ENCODE measurements around the gene ALK. TPM values are rescaled to one million over a fixed set of nuclear protein-coding genes. Genes with fewer than 3 reads are reported as not detected.

The ALK gene
- total and polyA plus RNA-seq, 10 of the 15 experiments (the other 5 are each of a cell fraction or from before 2014, with no cell fraction given): 0.11 TPM; not detected in 9

GRCh38 chr2:29782087-29782486, 139.3 kb downstream of the ALK start:
- ATAC-seq: no peak
- Histone ChIP-seq H3K4me3 (no peak overlapping the region), H4K20me1 (ENCODE audit: control insufficient read depth, insufficient read depth) (no peaks in the 10 kb centered on the region), H3K27ac (ENCODE audit: control insufficient read depth, insufficient read depth) (no peak overlapping the region), H3K27me3 (replicated peaks in 1 of 2; ENCODE audit: control insufficient read depth in 2 of 2, insufficient read depth in 2 of 2, low read length in 1 of 2) (no peaks in the 10 kb centered on the region), H3K36me3 (ENCODE audit: control insufficient read depth in 2 of 2, insufficient read depth in 2 of 2, low read length in 1 of 2) (no peaks in the 10 kb centered on the region), H3K9ac (ENCODE audit: control insufficient read depth, insufficient read depth, low read length) (no peak overlapping the region), H3K4me2 (ENCODE audit: control insufficient read depth, insufficient read depth) (no peak overlapping the region), H3K9me3 (replicated peaks; ENCODE audit: control insufficient read depth, insufficient read depth, low read length) (no peaks in the 10 kb centered on the region), H2AFZ (ENCODE audit: control insufficient read depth, low read depth, low read length) (no peak overlapping the region), H3K4me1 (ENCODE audit: control insufficient read depth, insufficient read depth, low read length) (no peaks in the 10 kb centered on the region), H3K79me2 (ENCODE audit: control insufficient read depth, insufficient read depth, low read length) (no peaks in the 10 kb centered on the region)
- 0% methylated on average over 1 of the region's 1 CpG for WGBS (ENCODE audit: insufficient coverage, insufficient replicate concordance, low lambda C conversion rate, missing lambda C conversion rate)
- ChIA-PET SMC1A (ENCODE audit: uncharacterized antibody, unreplicated experiment) (no interaction called here), CTCF (interaction anchor here (1.0 kb wide), 1 partner anchor 12 kb away, joined by 3 read pairs; no protein-coding TSS in a partner anchor), POLR2A (no interaction called here), RAD21 (ENCODE audit: unreplicated experiment) (no interaction called here)
- DNase-seq (ENCODE audit: low read depth, low spot score): no peak
- BruUV-seq (replicated peaks): no TSS peak
- no peak for FAIRE-seq
- in situ Hi-C loops (cut with MboI): no loop called here
- intact Hi-C loops (cut with micrococcal nuclease; ENCODE audit: unreplicated experiment): no loop called here
- TF ChIP-seq PKNOX1 (IDR thresholded peaks at IDR 0.05) (no peak), NRF1 (conservative IDR thresholded peaks at IDR 0.05; ENCODE audit: low read depth, low read length) (no peak), PML (IDR thresholded peaks at IDR 0.05; ENCODE audit: low read length) (no peak), NBN (IDR thresholded peaks at IDR 0.05) (no peak), CBFB (IDR thresholded peaks at IDR 0.05; ENCODE audit: low read depth) (no peak), CHD4 (IDR thresholded peaks at IDR 0.05) (no peak), TCF12 (IDR thresholded peaks at IDR 0.05; ENCODE audit: low read depth, low read length) (no peak), EZH2 (IDR thresholded peaks at IDR 0.05; ENCODE audit: borderline replicate concordance, control insufficient read depth, low read depth, low read length) (no peak), BCL11A (IDR thresholded peaks at IDR 0.05; ENCODE audit: low read depth, low read length) (no peak), RELA (IDR thresholded peaks at IDR 0.05; ENCODE audit: borderline replicate concordance, partially characterized antibody) (no peak), ZNF24 (IDR thresholded peaks at IDR 0.05) (no peak), SP1 (IDR thresholded peaks at IDR 0.05; ENCODE audit: low read depth, low read length) (no peak), HCFC1 (IDR thresholded peaks at IDR 0.05; ENCODE audit: low read length) (no peak), ZBED1 (IDR thresholded peaks at IDR 0.05; ENCODE audit: borderline replicate concordance) (no peak)
- TF ChIP-seq, protein P1, sequence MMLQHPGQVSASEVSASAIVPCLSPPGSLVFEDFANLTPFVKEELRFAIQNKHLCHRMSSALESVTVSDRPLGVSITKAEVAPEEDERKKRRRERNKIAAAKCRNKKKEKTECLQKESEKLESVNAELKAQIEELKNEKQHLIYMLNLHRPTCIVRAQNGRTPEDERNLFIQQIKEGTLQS (IDR thresholded peaks at IDR 0.05; ENCODE audit: borderline replicate concordance, extremely low read depth, low read depth, low read length): no peak
- TF ChIP-seq, protein P2, sequence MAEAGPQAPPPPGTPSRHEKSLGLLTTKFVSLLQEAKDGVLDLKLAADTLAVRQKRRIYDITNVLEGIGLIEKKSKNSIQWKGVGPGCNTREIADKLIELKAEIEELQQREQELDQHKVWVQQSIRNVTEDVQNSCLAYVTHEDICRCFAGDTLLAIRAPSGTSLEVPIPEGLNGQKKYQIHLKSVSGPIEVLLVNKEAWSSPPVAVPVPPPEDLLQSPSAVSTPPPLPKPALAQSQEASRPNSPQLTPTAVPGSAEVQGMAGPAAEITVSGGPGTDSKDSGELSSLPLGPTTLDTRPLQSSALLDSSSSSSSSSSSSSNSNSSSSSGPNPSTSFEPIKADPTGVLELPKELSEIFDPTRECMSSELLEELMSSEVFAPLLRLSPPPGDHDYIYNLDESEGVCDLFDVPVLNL (IDR thresholded peaks at IDR 0.05; ENCODE audit: low read depth, low read length): no peak
- TF ChIP-seq, protein P3, sequence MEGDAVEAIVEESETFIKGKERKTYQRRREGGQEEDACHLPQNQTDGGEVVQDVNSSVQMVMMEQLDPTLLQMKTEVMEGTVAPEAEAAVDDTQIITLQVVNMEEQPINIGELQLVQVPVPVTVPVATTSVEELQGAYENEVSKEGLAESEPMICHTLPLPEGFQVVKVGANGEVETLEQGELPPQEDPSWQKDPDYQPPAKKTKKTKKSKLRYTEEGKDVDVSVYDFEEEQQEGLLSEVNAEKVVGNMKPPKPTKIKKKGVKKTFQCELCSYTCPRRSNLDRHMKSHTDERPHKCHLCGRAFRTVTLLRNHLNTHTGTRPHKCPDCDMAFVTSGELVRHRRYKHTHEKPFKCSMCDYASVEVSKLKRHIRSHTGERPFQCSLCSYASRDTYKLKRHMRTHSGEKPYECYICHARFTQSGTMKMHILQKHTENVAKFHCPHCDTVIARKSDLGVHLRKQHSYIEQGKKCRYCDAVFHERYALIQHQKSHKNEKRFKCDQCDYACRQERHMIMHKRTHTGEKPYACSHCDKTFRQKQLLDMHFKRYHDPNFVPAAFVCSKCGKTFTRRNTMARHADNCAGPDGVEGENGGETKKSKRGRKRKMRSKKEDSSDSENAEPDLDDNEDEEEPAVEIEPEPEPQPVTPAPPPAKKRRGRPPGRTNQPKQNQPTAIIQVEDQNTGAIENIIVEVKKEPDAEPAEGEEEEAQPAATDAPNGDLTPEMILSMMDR (IDR thresholded peaks at IDR 0.05 in 2 of 3, conservative IDR thresholded peaks at IDR 0.05 in 1 of 3; ENCODE audit: control insufficient read depth in 2 of 3, extremely low read depth in 1 of 3, insufficient read depth in 1 of 3, low read depth in 3 of 3, low read length in 3 of 3): no peak
- TF ChIP-seq, protein P4, sequence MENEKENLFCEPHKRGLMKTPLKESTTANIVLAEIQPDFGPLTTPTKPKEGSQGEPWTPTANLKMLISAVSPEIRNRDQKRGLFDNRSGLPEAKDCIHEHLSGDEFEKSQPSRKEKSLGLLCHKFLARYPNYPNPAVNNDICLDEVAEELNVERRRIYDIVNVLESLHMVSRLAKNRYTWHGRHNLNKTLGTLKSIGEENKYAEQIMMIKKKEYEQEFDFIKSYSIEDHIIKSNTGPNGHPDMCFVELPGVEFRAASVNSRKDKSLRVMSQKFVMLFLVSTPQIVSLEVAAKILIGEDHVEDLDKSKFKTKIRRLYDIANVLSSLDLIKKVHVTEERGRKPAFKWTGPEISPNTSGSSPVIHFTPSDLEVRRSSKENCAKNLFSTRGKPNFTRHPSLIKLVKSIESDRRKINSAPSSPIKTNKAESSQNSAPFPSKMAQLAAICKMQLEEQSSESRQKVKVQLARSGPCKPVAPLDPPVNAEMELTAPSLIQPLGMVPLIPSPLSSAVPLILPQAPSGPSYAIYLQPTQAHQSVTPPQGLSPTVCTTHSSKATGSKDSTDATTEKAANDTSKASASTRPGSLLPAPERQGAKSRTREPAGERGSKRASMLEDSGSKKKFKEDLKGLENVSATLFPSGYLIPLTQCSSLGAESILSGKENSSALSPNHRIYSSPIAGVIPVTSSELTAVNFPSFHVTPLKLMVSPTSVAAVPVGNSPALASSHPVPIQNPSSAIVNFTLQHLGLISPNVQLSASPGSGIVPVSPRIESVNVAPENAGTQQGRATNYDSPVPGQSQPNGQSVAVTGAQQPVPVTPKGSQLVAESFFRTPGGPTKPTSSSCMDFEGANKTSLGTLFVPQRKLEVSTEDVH (IDR thresholded peaks at IDR 0.05; ENCODE audit: low read depth, partially characterized antibody): no peak

Measured in GM12878 (cell line).